ENCODE data around the gene ABCC4.

GRCh38 chr13:95267662-95268342 is 33.4 kb downstream of the ABCC4 start:
- no peak for TF ChIP-seq CTCF (IDR thresholded peaks at IDR 0.05)
- TF ChIP-seq POLR2A (IDR thresholded peaks at IDR 0.05), result no peak
